ENCODE measurements around the gene AFP.

The AFP gene

DNA sequence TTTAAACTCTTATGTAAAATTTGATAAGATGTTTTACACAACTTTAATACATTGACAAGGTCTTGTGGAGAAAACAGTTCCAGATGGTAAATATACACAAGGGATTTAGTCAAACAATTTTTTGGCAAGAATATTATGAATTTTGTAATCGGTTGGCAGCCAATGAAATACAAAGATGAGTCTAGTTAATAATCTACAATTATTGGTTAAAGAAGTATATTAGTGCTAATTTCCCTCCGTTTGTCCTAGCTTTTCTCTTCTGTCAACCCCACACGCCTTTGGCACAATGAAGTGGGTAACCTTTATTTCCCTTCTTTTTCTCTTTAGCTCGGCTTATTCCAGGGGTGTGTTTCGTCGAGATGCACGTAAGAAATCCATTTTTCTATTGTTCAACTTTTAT is 32.0 kb upstream of the AFP start, which contains the start of gene ALB:
ALB (plus strand) TSS at position 246 of the 400 bp plus-strand sequence; CDS start at position 287, 41 bp downstream.
- Histone ChIP-seq H3K79me2 (no peaks in the 10 kb centered on the region), H3K36me3 (ENCODE audit: control insufficient read depth, insufficient read depth, low read length) (no peaks in the 10 kb centered on the region), H3K27me3 (ENCODE audit: control insufficient read depth, insufficient read depth, low read length) (no peaks in the 10 kb centered on the region), H2AFZ (no peak within 1 kb of the TSS), H3K27ac (no peak within 1 kb of the TSS), H3K9me3 (ENCODE audit: control insufficient read depth, low read length) (no peaks in the 10 kb centered on the region), H3K9ac (no peak within 1 kb of the TSS), H3K4me2 (ENCODE audit: low read length) (no peak within 1 kb of the TSS), H3K4me1 (no peaks in the 10 kb centered on the region), H3K4me3 (ENCODE audit: low read depth, low read length) (no peak within 1 kb of the TSS)
- no peak for TF ChIP-seq CTCF (IDR thresholded peaks at IDR 0.05)

DNA sequence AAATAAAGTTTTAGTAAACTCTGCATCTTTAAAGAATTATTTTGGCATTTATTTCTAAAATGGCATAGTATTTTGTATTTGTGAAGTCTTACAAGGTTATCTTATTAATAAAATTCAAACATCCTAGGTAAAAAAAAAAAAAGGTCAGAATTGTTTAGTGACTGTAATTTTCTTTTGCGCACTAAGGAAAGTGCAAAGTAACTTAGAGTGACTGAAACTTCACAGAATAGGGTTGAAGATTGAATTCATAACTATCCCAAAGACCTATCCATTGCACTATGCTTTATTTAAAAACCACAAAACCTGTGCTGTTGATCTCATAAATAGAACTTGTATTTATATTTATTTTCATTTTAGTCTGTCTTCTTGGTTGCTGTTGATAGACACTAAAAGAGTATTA is 31.6 kb upstream of the AFP start:
- Histone ChIP-seq H3K4me3 (ENCODE audit: low read depth, low read length) (no peak overlapping the region), H3K27me3 (ENCODE audit: control insufficient read depth, insufficient read depth, low read length) (no peaks in the 10 kb centered on the region), H3K4me1 (no peaks in the 10 kb centered on the region), H3K36me3 (ENCODE audit: control insufficient read depth, insufficient read depth, low read length) (no peaks in the 10 kb centered on the region), H3K4me2 (ENCODE audit: low read length) (no peak overlapping the region), H3K27ac (no peak overlapping the region), H3K9me3 (ENCODE audit: control insufficient read depth, low read length) (no peaks in the 10 kb centered on the region), H3K9ac (no peak overlapping the region), H3K79me2 (no peaks in the 10 kb centered on the region), H2AFZ (no peak overlapping the region)
- no peak for TF ChIP-seq CTCF (IDR thresholded peaks at IDR 0.05)

- Histone ChIP-seq H3K4me3 (ENCODE audit: low read depth, low read length) (no peak overlapping the region), H3K27ac (no peak overlapping the region)
Measured at GRCh38 chr4:73405138-73405537, 30.9 kb upstream of the AFP start.

GRCh38 chr4:73406548-73406875 is 29.5 kb upstream of the AFP start:
- no peak for TF ChIP-seq CTCF (IDR thresholded peaks at IDR 0.05)
- Histone ChIP-seq H3K79me2 (no peaks in the 10 kb centered on the region), H3K36me3 (ENCODE audit: control insufficient read depth, insufficient read depth, low read length) (no peaks in the 10 kb centered on the region), H3K27ac (no peak overlapping the region), H3K27me3 (ENCODE audit: control insufficient read depth, insufficient read depth, low read length) (no peaks in the 10 kb centered on the region), H3K4me2 (ENCODE audit: low read length) (no peak overlapping the region), H2AFZ (no peak overlapping the region), H3K9me3 (ENCODE audit: control insufficient read depth, low read length) (no peaks in the 10 kb centered on the region), H3K4me1 (no peaks in the 10 kb centered on the region), H3K9ac (no peak overlapping the region), H3K4me3 (ENCODE audit: low read depth, low read length) (no peak overlapping the region)

More at GRCh38 chr4:73405138-73405537, 30.9 kb upstream of the AFP start:
- TF ChIP-seq CTCF (IDR thresholded peaks at IDR 0.05): no peak
- H3K4me2 ChIP-seq (ENCODE audit: low read length): no peak overlapping the region
- H3K4me1 ChIP-seq: no peaks in the 10 kb centered on the region
- H3K79me2 ChIP-seq: no peaks in the 10 kb centered on the region
- H3K9me3 ChIP-seq (ENCODE audit: control insufficient read depth, low read length): no peaks in the 10 kb centered on the region
- H2AFZ ChIP-seq: no peak overlapping the region
- H3K36me3 ChIP-seq (ENCODE audit: control insufficient read depth, insufficient read depth, low read length): no peaks in the 10 kb centered on the region
- no peaks in the 10 kb centered on the region for H3K27me3 ChIP-seq (ENCODE audit: control insufficient read depth, insufficient read depth, low read length)
- H3K9ac ChIP-seq: no peak overlapping the region

DNA sequence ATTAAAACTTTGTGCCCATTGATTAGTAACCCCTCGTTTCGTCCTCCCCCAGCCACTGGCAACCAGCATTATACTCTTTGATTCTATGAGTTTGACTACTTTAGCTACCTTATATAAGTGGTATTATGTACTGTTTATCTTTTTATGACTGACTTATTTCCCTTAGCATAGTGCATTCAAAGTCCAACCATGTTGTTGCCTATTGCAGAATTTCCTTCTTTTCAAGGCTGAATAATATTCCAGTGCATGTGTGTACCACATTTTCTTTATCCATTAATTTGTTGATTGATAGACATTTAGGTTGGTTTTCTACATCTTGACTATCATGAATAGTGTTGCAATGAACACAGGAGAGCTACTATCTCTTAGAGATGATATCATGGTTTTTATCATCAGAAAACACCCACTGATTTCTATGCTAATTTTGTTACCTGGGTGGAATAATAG is 28.8 kb upstream of the AFP start:
- Histone ChIP-seq H3K36me3 (ENCODE audit: control insufficient read depth, insufficient read depth, low read length) (no peaks in the 10 kb centered on the region), H3K4me1 (no peaks in the 10 kb centered on the region)

More for the DNA sequence above, 28.8 kb upstream of the AFP start:
- Histone ChIP-seq H3K9ac (no peak overlapping the region), H3K27me3 (ENCODE audit: control insufficient read depth, insufficient read depth, low read length) (no peaks in the 10 kb centered on the region), H3K27ac (no peak overlapping the region), H3K79me2 (no peaks in the 10 kb centered on the region), H2AFZ (no peak overlapping the region), H3K4me2 (ENCODE audit: low read length) (no peak overlapping the region), H3K4me3 (ENCODE audit: low read depth, low read length) (no peak overlapping the region), H3K9me3 (ENCODE audit: control insufficient read depth, low read length) (no peaks in the 10 kb centered on the region)
- no peak for TF ChIP-seq CTCF (IDR thresholded peaks at IDR 0.05)
